ENCODE data around the gene ATP2B2.

ATP2B2 gene

GRCh38 chr3:10511809-10512494 lies 6.6 kb upstream of the ATP2B2 start:
- no peak for TF ChIP-seq GATA1 (IDR thresholded peaks at IDR 0.05; ENCODE audit: low read depth, low read length)
- DNase-seq: no peak

DNA sequence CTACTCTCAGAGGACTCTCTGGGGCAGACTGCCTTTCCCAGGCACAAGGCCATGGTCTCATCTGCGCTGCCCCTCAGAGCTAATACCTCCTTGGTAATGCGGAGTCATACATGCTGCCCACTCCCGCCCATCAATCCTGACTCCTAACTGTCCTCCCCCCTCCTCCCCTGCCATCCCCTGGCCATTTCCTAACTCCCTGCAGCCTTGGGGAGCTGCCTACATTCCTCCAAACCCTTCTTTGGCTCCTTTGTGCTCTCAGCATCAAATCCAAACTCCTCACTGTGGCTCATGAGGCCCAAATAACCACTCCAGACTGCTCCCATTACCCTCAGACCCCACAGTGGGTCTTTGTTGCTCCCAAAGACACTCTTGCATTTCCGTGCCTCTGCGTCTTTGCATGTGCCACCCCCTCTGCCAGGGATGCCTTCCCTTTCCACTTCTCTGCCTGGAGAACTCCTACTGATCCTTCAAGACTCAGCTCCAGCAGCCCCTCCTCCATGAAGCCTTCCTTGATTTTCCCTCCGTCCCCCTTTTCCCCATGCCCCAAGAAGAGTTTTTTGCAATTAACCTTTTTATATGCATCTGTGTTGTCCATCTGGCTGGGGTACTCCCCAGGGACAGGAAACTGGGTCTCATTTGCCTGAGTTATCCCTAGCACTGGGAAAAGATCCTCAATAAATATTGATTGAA lies 5.5 kb upstream of the ATP2B2 start:
- TF ChIP-seq POLR2A (IDR thresholded peaks at IDR 0.05; ENCODE audit: low read length) (no peak), GATA1 (IDR thresholded peaks at IDR 0.05; ENCODE audit: low read depth, low read length) (no peak)

GRCh38 chr3:10510086-10510742 lies 4.8 kb upstream of the ATP2B2 start:
- DNase-seq: no peak
- TF ChIP-seq GATA1 (IDR thresholded peaks at IDR 0.05; ENCODE audit: low read depth, low read length) (no peak), POLR2A (IDR thresholded peaks at IDR 0.05; ENCODE audit: low read length) (no peak)

More for the DNA sequence above, 5.5 kb upstream of the ATP2B2 start:
- no peak for DNase-seq

- TF ChIP-seq POLR2A (IDR thresholded peaks at IDR 0.05; ENCODE audit: low read length) (no peak), GATA1 (IDR thresholded peaks at IDR 0.05; ENCODE audit: low read depth, low read length) (no peak)
- no peak for DNase-seq
These were observed 3.9 kb upstream of the ATP2B2 start for GRCh38 chr3:10509325-10509724.

DNA sequence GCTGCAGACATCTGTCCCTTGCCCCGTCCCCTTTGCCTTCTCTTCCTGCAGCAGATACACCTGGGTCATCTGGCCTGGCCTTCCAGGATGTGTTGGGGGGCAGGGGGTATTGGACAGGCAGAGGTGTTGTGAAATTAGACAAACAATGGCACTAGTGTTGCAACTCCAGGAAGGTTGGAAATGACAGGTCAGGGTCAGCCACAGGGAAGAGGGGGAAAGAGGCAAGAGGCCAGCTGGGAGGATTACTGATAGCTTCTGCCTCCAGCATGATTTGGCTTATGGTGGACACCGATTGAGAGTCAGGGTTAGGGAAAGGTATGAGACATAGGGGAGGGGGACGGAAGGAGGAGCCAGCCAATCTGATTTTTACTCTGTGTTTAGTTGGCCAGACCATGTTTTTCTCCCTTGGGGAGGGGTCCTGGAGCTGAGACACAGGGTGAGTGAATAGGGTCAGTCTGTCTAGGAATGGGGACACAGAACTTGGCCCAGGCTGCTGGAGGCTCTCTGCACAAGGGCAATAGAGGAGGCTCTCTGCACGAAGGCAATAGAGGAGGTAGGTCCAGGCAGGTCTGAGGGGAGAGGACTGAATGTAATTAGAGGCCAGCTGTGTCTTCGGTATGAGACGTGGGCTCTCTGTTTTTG lies 3.4 kb upstream of the ATP2B2 start:
- TF ChIP-seq GATA1 (IDR thresholded peaks at IDR 0.05; ENCODE audit: low read depth, low read length) (no peak), POLR2A (IDR thresholded peaks at IDR 0.05; ENCODE audit: low read length) (no peak)
- no peak for DNase-seq

DNA sequence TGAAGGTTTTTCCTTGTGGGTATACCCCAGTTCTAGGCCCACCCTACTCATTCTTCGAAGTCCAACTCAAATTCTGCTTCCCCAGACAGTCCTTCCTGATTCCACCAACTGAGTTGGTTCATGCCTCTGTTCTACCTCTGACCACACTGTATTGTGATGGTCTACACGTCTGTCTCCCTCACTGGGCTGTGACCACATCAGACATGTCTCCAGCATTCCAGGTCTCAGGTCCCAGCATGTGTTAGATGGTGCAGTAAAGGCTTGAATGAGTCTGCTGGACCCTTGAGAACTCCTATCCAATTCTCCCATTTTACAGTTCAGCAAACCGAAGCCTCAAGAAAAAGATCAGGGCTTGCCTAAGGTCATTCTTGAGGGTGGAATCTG lies 2.8 kb upstream of the ATP2B2 start:
- no peak for DNase-seq
- no peak for TF ChIP-seq POLR2A (IDR thresholded peaks at IDR 0.05; ENCODE audit: low read length)
- no peak for TF ChIP-seq GATA1 (IDR thresholded peaks at IDR 0.05; ENCODE audit: low read depth, low read length)

DNA sequence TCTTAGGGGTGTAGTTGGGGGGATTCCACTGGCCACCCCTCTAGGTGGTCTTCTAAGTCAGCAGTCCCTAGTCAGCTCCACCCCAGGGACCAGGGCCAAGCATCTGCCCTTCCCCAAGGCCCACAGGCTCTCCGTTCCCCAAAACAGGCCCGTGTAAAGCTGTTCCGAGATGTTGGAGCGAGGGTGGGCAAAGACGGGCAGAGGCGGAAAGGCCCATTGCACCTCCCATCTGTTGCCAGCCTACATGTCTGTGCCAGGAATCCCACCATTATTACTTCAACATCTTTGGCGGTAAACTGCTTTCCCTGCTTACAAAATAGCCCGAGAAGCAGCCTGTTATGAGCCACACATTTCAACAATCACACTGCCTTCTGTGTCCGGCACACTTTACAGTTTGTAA lies 1.9 kb upstream of the ATP2B2 start:
- no peak for DNase-seq
- TF ChIP-seq GATA1 (IDR thresholded peaks at IDR 0.05; ENCODE audit: low read depth, low read length) (no peak), POLR2A (IDR thresholded peaks at IDR 0.05; ENCODE audit: low read length) (no peak)

DNA sequence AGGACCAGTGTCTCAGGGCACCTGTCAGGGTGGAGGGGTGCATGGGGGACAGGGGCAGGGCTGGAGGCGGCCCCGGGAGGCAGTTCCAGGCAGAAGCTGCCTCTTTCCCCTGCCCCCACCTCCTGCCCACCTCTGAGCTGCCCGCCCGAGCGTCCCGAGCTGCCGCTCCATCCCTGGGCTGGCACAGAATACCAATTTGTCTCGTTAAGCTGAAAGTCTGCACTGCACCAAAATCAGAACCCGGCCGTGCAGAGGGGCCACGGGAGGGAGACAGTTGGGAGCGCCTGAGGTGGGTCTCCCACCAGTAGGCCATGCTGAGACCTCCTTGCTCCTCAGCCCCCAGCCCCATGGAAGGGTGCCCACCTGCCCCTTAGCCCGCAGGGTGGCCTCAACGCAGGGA lies 1.3 kb upstream of the ATP2B2 start:
- DNase-seq: no peak
- no peak for TF ChIP-seq POLR2A (IDR thresholded peaks at IDR 0.05; ENCODE audit: low read length)
- TF ChIP-seq GATA1 (IDR thresholded peaks at IDR 0.05; ENCODE audit: low read depth, low read length): no peak

DNA sequence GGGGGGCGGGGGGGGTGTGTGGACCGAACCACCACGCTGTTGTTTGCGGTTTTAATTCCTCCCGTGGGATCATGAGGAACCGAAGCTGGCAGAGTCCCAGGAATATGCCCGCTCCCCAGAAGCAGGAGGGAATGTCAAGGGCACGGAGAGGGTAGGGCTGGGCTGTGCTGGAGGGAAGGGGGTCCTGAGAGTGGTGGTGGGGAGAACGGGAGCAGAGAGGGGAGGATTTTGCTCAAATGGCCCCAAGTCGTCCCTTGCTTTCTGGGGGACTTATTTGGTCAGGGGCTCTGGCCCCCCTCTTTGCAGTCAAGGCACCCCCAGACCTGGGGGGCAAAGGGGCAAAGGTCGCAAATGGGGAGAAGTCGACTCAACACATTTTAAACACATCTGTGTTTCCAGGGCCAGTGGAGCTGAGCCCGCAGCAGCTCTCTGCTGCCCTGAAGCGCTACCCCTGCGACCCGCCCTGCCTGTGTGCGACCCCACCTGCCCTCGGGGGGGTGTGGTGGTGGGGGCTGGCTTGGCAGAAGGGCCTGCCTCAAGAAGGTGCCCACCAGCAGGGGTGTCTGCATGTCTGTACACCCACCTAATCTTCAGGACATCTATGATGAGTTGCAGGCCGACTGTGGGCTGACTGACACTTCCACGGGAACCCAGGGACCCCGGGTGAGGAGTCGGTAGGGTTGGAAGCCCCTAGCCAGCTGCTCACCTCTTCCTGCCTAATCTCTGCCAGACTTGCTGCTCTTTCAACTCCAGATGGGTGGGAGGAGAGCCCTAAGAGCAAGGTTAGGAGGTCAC lies 602 bp upstream of the ATP2B2 start:
- DNase-seq: no peak
- no peak for TF ChIP-seq GATA1 (IDR thresholded peaks at IDR 0.05; ENCODE audit: low read depth, low read length)
- no peak for TF ChIP-seq POLR2A (IDR thresholded peaks at IDR 0.05; ENCODE audit: low read length)

DNA sequence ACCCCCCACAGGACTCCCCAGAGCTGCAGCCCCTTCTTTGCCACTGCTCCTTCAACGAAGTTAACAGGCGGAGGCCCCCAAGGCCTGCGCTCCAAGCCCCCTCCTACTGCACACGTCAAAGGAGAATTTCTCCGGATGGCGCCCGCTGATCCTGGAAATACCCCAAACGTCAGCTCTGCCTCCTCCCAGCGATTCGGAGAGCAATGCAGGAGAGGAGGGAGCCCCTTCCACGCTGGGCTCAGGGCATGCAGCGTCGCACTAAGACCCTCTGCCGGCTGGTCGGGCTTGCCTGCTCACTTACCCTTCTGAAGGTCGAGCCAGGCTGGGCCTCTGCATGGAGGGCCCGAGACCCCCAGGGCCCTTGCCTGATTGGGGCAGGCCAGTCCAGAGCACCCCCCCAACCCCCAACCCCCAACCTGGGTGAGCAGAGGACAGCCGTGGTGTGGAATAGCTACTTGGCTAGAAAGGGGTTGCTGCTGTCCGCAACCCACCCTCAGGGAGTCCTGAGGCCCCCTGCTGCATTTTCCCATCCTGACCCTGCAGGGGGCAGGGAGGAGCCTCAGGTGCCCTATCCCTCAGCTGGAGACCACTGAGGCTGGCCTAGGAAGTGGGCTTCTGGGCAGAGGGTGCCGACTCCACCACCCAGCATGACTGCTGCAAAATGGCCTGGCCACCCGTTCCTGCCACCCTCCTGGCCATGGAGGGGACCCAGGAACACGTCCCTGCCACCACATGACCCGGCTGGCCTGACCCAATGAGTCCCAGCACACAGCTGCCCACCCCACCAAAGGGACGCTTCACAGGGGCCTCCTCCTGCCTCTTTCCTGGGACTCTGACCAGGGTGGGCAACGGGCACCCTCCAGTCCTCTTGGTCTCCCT lies 976 bp downstream of the ATP2B2 start:
- no peak for DNase-seq
- TF ChIP-seq GATA1 (IDR thresholded peaks at IDR 0.05; ENCODE audit: low read depth, low read length) (no peak), POLR2A (IDR thresholded peaks at IDR 0.05; ENCODE audit: low read length) (no peak)

DNA sequence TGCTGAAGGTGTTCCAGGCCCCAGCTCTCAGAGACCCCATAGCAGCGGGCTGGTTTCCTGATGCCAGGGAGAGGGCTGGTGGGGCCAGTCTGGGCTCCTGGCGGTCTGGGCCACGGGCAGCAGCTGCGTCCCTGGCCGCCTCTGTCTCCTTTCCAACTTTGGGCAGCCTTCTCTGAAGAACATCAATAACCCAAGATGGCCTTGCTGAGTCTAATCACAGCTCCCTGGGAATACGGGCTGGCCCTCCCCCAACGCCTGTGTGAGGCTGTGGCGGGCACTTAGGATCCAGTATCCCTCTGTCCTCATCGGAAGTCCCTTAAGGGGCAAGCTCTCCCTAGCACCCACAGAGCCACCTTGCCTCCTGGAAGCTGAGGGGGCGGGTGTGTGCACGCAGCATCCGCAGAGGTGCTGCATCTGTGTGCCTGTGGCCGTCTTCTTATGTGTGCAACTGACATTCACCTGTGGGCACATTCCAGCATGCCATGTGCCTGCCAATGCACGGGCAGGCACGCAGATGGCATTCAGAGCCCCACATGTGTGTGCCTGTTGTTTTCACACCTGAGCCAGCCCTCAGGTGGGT lies 2.1 kb downstream of the ATP2B2 start:
- TF ChIP-seq GATA1 (IDR thresholded peaks at IDR 0.05; ENCODE audit: low read depth, low read length): no peak
- TF ChIP-seq POLR2A (IDR thresholded peaks at IDR 0.05; ENCODE audit: low read length): no peak
- DNase-seq: no peak

DNA sequence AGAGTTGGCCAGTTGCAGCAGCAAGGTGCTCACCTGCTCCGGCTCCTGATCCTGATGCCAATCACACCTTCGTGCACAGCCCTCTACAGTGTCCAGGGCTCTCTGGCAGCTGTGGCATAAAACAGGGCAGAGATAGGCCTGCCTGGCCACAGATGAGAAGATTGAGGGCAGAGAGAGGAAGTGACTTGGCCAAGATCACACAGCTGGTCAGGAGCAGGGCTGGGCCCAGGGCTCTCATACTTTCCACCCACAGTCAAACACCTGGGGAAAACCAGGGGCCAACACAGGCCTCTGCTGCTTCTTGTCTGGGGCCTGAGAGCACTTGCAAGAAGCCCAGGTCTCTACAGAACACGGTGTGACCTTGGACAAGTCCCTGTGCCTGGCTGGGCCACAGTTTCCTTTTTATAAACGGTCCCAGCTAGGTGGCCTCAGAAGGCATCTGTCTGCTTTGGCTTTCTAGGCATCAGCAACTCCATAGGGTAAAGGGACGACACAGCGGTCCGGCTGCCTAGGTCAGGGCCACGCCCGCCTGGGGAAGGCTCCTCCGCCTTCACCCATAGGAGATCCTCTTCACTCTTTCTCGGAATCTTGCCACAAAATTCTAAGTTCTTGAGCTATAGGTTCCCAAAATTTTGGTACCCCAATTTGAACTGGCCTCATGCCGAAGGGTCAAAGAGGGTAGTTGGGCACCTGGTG lies 3.1 kb downstream of the ATP2B2 start:
- no peak for TF ChIP-seq POLR2A (IDR thresholded peaks at IDR 0.05; ENCODE audit: low read length)
- no peak for TF ChIP-seq GATA1 (IDR thresholded peaks at IDR 0.05; ENCODE audit: low read depth, low read length)
- no peak for DNase-seq

All from erythroblast (primary cell).